Adipose tissue (tissue), 3 donors: ENCODE results near the gene UCN. TPM values are rescaled to one million over a fixed set of nuclear protein-coding genes. Genes with fewer than 3 reads are reported as not detected.
"Not testable (repeated sequence)": the region's sequence is repeated elsewhere in the genome, so short reads cannot be mapped to it uniquely, and the experiment has no call there.

Experiments
- H3K27ac ChIP-seq: one replicate; pipeline ENCODE4 v1.5.1; 2013; ENCODE audit warnings: low read depth, low read length
- WGBS, 3 donors: extraction: QIAGEN DNeasy Blood & Tissue Kit; methylation state at CpG; one replicate each; pipeline ENCODE4 v1.1.7; 2013; 5-methylcytosine and 5-hydroxymethylcytosine counted together
- polyA plus RNA-seq, 3 donors: library from polyadenylated mRNA; stranded (reverse); fragments of 200-250 nt; gene quantifications; one replicate each; pipeline ENCODE4 v1.2.3, GENCODE V29; 2013
- donor health status: healthy with polysubstance abuse.
- donor health status: Bipolar disorder and iron deficiency.
- donor health status: healthy.

UCN gene
- polyA plus RNA-seq, 3 donors, result 0.83 to 1.8 (median 1.7) TPM

DNA sequence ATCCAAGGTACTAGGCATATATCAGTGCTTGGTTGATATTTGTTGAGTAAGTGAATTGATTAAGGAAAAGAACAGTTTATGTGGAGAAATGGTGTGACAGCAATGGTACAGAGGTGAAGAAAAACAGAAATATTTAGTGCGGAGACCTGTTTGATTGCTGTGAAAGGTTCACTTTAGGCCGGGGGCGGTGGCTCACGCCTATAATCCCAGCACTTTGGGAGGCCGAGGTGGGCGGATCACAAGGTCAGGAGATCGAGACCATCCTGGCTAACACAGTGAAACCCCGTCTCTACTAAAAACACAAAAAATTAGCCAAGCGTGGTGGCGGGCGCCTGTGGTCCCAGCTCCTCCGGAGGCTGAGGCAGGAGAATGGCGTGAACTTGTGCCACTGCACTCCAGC is 39.9 kb downstream of the UCN start:
- WGBS, 3 donors, result 88 to 89% (median 88%) methylated on average over 12 to 13 of the region's 13 CpGs
- H3K27ac ChIP-seq, result not testable (repeated sequence)

DNA sequence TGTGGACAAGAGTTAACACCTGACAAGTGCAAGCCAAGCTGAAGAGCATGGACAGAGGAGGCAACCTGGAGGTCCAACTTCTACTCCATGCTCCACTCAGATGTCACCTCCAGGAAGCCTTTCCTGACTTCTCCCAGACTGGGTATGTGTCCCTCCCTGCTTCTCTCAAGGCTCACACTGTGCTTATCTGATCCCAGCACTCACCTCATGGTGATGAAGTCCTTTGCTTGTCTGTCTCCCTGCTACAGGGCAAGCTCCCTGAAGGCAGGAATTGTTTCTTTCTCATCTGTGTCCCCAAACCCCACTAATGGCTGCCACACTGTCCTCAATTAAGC is 42.7 kb downstream of the UCN start:
- H3K27ac ChIP-seq, result no peak overlapping the region

DNA sequence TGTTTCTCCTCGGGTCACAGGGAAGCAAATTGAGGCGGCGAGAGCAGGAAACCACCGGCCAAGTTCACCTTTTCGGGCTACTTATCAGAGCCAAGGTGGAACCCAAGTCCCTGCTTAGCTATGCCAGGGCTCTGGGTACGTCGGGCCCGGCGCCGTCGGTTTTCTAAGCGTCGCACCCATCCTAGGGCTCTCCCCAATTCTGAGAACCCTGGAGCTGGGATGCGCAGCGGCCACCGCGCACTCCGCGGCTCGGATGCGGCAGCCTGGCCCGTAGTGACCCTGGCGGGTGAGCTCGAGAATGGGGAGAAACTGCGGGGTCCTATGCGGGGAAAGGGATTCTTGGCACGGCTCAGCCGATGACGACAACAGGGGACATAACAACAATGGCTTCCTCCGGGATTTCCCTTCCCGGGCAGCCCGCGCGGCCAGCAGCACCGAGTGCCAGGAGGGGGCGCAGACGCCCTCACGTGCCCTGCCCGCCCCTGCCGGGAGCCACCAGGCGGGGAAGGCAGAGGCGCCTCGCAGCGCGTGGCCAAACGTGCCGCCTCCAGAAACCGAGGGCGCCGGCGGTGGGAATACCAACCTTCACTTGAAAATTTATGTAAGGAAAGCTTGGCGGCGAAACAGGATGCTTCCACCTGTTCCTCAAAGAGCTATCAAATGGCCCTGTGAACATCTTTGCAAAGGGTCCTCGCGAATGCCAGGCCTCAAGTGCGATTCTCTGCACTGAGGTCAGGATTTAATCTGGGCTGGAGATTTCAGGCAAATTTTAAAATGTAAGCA is 43.3 kb downstream of the UCN start:
- 3 to 4% (median 3%) methylated on average over 55 to 56 of the region's 56 CpGs for WGBS, 3 donors

DNA sequence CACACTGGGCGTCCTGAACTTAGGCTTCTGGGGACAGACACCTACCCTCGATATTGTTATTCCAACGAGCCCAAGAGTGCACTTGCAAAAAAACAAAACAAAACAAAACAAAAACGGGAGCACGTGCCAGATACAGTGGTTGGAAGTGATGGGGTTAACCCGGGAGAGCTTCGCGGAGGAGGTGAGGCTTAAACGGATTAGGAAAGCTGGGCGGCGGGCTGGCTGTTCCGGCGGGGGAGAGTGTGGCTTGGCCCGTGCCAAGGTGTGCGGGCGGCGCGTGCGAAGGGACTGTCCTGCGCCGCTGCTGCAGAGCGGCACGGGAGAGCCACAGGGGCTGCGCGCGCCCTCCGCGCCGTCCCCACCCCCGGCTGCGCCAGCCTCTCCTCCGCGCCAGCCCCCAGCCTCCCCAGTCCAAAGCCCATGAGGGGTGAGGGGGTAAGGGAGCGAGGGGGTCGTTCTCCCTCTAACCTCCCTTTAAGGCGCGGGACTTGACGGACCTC is 43.9 kb downstream of the UCN start:
- WGBS, 3 donors, result 0 to 1% (median 1%) methylated on average over 30 to 38 of the region's 38 CpGs
- no peak overlapping the region for H3K27ac ChIP-seq

More for the DNA sequence above, 43.3 kb downstream of the UCN start:
- H3K27ac ChIP-seq, result no peak overlapping the region

DNA sequence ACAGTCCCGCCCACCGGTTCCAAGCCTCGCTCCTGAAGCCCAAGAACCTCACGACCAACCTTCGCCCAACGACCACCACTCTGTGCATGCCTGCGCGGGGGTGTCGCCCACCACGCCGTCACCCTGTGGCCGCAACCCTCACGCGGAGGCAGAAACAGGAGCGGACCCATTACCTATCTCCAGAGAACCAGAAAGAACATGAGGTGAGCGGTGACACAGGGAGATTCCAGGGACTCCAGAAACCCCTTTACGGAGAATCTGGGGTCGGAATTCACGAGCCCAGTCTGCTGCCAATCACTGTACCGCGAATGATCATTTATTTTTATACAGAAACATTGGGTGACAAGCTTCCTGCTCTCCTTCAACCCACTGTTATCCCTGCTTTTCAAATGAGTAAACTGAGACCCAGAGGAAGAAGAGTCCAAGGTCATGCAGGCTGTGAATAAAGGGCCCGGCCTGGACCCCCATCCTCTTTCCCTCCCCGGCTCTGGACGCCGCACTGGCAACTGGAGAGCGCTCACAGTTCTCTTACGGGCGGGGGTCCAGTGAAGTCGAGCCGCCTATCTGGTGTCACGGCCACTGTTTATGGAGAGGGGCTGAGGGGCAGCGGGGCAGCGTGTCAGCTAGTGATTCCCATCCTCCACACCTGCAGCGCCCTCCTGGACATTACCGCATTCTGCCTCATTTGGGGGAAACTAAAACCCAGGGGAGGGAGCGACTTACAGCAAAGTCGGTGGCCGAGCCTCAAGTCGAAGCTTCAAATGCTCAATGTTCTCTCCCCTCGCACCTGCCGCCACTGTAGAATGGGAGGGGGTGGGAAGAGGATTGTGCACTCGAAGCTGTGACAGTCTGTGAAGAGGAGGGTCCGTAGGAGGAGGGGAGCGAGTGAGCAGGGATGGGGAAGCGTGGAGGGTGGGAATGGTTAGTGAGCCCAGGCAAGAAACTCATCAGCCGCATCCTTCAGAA is 44.7 kb downstream of the UCN start:
- 2 to 3% (median 2%) methylated on average over 46 of the region's 46 CpGs for WGBS, 3 donors

DNA sequence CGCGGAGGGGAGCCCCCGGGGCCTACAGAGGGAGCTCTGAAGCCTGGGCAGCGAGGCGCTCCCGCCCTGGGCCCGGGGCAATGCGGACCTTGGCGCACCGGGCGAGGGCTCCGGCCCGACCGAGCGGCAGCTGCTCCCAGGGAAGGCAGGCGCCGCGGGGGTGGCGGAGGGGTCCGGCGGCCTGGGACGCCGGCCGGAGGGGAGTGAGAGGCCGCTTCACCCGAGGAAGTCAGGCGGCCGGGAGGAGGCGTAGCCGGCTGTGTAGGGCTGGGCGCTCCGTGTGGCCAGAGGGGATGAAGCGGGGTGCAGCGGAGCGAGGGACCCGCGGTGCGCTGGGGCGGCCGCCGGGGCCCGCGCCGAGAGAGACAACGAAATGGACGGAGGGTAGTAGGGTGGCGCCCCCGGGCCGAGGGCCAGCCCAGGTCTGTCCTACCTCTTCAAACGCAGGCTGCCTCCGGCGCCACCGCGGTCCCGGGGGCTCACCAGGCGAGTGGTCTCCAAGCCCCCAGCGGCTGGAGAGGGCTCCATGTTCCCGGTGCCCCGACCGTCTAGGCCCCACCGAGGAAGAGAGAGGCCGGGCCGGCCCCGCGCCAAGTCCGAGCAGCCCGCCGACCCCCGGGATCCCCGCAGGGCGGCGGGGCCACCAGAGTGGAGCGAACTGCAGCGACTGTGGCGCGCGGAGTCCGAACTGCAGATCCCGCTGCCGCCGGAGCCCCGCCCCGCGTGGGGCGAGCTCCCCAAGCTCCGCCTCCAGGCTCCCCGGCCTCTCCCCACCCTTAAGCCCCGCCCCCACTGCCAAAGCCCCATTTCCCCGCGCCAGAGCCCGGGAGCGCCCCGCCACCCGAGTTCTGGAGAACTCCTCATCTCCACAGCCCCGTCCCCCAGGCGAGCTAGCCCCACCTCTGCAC is 45.6 kb downstream of the UCN start, which contains the start of gene SLC30A3:
Gene SLC30A3, minus strand, starts transcription at position 669 of the 908 bp plus-strand sequence. Its CDS starts 141 bp downstream, at position 528.
- no peak within 1 kb of the TSS for H3K27ac ChIP-seq
- WGBS, 3 donors, result 1% methylated on average over 75 to 96 of the region's 96 CpGs

More for the DNA sequence above, 44.7 kb downstream of the UCN start:
- no peak overlapping the region for H3K27ac ChIP-seq

DNA sequence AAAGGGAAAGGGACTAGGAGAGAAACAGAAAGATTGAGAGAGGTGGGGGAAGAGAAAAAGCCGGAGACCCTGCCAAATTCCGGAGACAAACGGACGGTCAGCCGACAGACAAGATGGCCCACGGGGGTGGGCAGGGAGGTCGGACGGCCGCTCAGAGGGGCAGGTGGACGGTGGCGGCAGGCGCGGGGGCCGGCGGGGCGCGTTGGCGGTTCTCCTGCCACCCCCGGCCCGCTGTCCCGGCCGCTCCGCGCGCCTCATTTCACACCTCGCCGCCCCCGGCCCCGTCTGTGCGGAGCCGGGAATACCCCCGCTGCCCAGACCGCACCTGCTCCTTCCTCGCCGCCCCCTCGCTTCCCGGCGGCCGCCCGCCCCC is 46.3 kb downstream of the UCN start:
- no peak overlapping the region for H3K27ac ChIP-seq
- 3 to 4% (median 3%) methylated on average over 20 to 40 of the region's 40 CpGs for WGBS, 3 donors

DNA sequence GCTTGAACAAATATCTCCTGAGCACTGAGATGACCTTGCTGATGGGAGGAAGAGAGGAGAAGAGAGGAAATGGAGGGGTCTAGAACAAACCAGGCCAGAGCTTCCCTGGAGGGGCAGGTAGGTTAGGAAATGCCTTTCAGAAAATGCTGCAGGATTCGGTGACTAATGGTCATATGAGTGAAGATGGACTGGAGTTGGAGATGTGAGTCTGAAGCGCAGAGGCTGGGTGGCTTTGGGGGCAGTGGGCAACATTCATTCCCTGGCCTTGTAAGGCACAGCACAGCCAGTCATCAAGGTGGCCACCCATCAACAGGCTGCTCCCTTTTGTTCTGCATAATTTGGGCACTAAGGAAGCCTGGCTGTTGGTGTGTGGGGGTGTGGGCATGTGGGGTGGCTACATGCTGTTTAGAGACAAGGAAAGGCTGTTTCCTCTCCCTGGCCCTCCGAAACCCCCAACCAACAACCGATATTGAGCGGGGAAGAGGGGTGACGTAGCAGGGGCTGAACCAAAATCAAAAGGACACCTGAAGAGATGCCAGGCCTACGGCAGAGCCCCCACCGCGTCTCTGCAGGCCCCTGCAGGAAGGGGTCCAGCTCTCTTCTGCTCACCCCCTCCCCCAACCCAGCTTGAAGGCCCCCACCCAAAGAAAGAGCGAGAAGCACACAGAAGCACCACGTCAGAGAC is 46.9 kb downstream of the UCN start:
- H3K27ac ChIP-seq, result no peak overlapping the region

DNA sequence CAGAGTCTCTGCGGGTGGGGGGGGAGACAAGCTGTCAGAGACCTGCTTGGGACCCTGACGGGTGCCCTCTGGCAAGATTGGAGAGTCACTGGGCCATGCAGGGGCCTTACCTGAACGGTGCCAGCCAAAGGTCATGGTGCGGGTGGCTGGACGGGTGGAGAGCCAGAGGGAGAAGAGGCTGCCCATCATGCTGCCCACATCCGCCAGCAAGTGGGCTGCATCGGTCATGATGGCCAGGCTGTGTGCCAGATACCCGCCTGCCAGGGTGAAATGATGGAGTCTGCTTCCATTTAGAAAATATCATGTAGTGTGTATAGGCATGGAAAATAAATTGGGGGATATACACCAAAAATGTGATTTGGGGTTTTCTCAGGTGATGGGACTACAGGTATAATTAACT is 50.2 kb downstream of the UCN start:
- 82 to 93% (median 88%) methylated on average over 8 of the region's 8 CpGs for WGBS, 3 donors
- no peak overlapping the region for H3K27ac ChIP-seq

More for the DNA sequence above, 46.9 kb downstream of the UCN start:
- WGBS, 3 donors, result 50 to 58% (median 52%) methylated on average over 11 of the region's 11 CpGs

Other genes with a start within 250 kb of the UCN start
- 100 to 1,000 TPM; 219 to 750 (median 448) TPM for gene OST4, start 236.8 kb downstream of the UCN start, polyA plus RNA-seq
- gene EMILIN1, start 229.8 kb downstream of the UCN start, polyA plus RNA-seq, result 10 to 100 TPM in 2 of 3 donors, 1 to 10 TPM in 1; 9.5 to 57.4 (median 33.6) TPM
- gene KHK, start 221.7 kb downstream of the UCN start, polyA plus RNA-seq, result 10 to 100 TPM in 1 of 3 donors, 1 to 10 TPM in 2; 1.8 to 12.9 (median 4.4) TPM
- gene CGREF1, start 189.3 kb downstream of the UCN start, polyA plus RNA-seq, result 10 to 100 TPM in 1 of 3 donors, 1 to 10 TPM in 2; 3.3 to 12.7 (median 5.0) TPM
- 1 to 10 TPM in 2 of 3 donors, under 1 TPM in 1; 0.79 to 1.4 (median 1.2) TPM for gene ABHD1, start 184.6 kb downstream of the UCN start, polyA plus RNA-seq
- 10 to 100 TPM; 51.7 to 66.5 (median 51.8) TPM for gene PREB, start 173.8 kb downstream of the UCN start, polyA plus RNA-seq
- gene PRR30, start 169.0 kb downstream of the UCN start, polyA plus RNA-seq, result not detected
- gene TCF23, start 159.4 kb downstream of the UCN start, polyA plus RNA-seq, result under 1 TPM; 0.01 to 0.22 (median 0.18) TPM
- gene ATRAID, start 96.4 kb downstream of the UCN start, polyA plus RNA-seq, result 100 to 1,000 TPM in 2 of 3 donors, 10 to 100 TPM in 1; 93.7 to 176 (median 170) TPM
- 100 to 1,000 TPM in 1 of 3 donors, 10 to 100 TPM in 2; 23.4 to 287 (median 33.4) TPM for gene SLC5A6, start 96.2 kb downstream of the UCN start, polyA plus RNA-seq
- 10 to 100 TPM; 11.1 to 18.6 (median 15.9) TPM for gene CAD, start 91.1 kb downstream of the UCN start, polyA plus RNA-seq
- under 1 TPM; 0.08 to 0.22 (median 0.22) TPM for gene SLC30A3, start 45.4 kb downstream of the UCN start, polyA plus RNA-seq
- gene DNAJC5G, start 33.0 kb downstream of the UCN start, polyA plus RNA-seq, result under 1 TPM in 1 of 3 donors, not detected in 2; 0.07 TPM
- 1 to 10 TPM in 1 of 3 donors, under 1 TPM in 2; 0.03 to 1.3 (median 0.90) TPM for gene TRIM54, start 26.0 kb downstream of the UCN start, polyA plus RNA-seq
- gene MPV17, start 14.7 kb upstream of the UCN start, polyA plus RNA-seq, result 100 to 1,000 TPM in 1 of 3 donors, 10 to 100 TPM in 2; 39.8 to 103 (median 76.3) TPM
- gene GTF3C2, start 48.3 kb upstream of the UCN start, polyA plus RNA-seq, result 10 to 100 TPM; 18.0 to 23.9 (median 21.4) TPM
- gene EIF2B4, start 61.9 kb upstream of the UCN start, polyA plus RNA-seq, result 10 to 100 TPM; 37.7 to 42.5 (median 40.6) TPM
- gene SNX17, start 62.2 kb upstream of the UCN start, polyA plus RNA-seq, result 100 to 1,000 TPM in 2 of 3 donors, 10 to 100 TPM in 1; 49.3 to 104 (median 101) TPM
- gene ZNF513, start 72.3 kb upstream of the UCN start, polyA plus RNA-seq, result 10 to 100 TPM in 2 of 3 donors, 1 to 10 TPM in 1; 8.6 to 19.9 (median 12.5) TPM
- 10 to 100 TPM; 40.7 to 79.5 (median 46.3) TPM for gene PPM1G, start 101.1 kb upstream of the UCN start, polyA plus RNA-seq
- gene NRBP1, start 120.2 kb upstream of the UCN start, polyA plus RNA-seq, result 10 to 100 TPM; 44.9 to 67.0 (median 65.7) TPM
- gene KRTCAP3, start 133.9 kb upstream of the UCN start, polyA plus RNA-seq, result 10 to 100 TPM in 1 of 3 donors, 1 to 10 TPM in 2; 2.4 to 52.8 (median 6.1) TPM
- 10 to 100 TPM; 11.3 to 23.7 (median 13.3) TPM for gene IFT172, start 181.3 kb upstream of the UCN start, polyA plus RNA-seq
- 100 to 1,000 TPM in 1 of 3 donors, 10 to 100 TPM in 2; 38.5 to 158 (median 53.5) TPM for gene FNDC4, start 186.8 kb upstream of the UCN start, polyA plus RNA-seq
- gene GCKR, start 188.4 kb upstream of the UCN start, polyA plus RNA-seq, result 1 to 10 TPM in 2 of 3 donors, not detected in 1; 3.0 to 5.7 TPM